ENCODE measurements around the gene TAF1L. TPM values are rescaled to one million over a fixed set of nuclear protein-coding genes. Genes with fewer than 3 reads are reported as not detected.

TAF1L gene
- total RNA-seq = under 0.01 TPM in 2 replicates

GRCh38 chr9:32635362-32635761 lies at the start of gene TAF1L:
Gene TAF1L (minus strand): TSS chr9:32635669. CDS start chr9:32635579, 90 bp downstream.

Other genes starting within 250 kb of the TAF1L start
- 6.5 TPM in 2 replicates for gene RIGI, start 109.5 kb downstream of the TAF1L start, total RNA-seq
- 1.4 and 1.6 TPM in 2 replicates for gene SMIM27, start 83.3 kb downstream of the TAF1L start, total RNA-seq
- 42.6 and 55.4 TPM in 2 replicates for gene TOPORS, start 83.1 kb downstream of the TAF1L start, total RNA-seq
- 14.3 and 14.7 TPM in 2 replicates for gene NDUFB6, start 62.5 kb downstream of the TAF1L start, total RNA-seq
- gene TMEM215, start 147.9 kb upstream of the TAF1L start, total RNA-seq = not detected in 2 replicates

Measured in nasal cavity respiratory epithelium epithelial cell of viscerocranial mucosa (primary cell).